Keratinocyte (primary cell): ENCODE data around the gene MYOM1. TPM values are rescaled to one million over a fixed set of nuclear protein-coding genes. Genes with fewer than 3 reads are reported as not detected.

Experiments used
- DNase-seq: peaks from one replicate; pipeline ENCODE4 v3.0.0-alpha.2; 2011; ENCODE audit warnings: low read depth, missing footprints, low spot score
- FAIRE-seq: peaks from 2 replicates; lab custom pipeline; 2011; peaks lifted over from hg19 to GRCh38; lab: Jason Lieb, UNC
- H2AFZ ChIP-seq: 2 replicates; pipeline ENCODE4 v1.6.0; 2012; ENCODE audit warnings: low read length, control low read depth, inconsistent platforms; ENCODE audit not compliant: control insufficient read depth
- H3K27ac ChIP-seq: 2 replicates; pipeline ENCODE4 v1.5.1; 2011; ENCODE audit warnings: low read length; ENCODE audit not compliant: control insufficient read depth, insufficient read depth
- H3K27me3 ChIP-seq: 3 replicates; pipeline ENCODE4 v1.6.0; 2011; ENCODE audit warnings: low read length; ENCODE audit not compliant: control insufficient read depth, insufficient read depth; ENCODE audit errors: extremely low read depth
- H3K36me3 ChIP-seq, 2 experiments: 2 replicates in 1 of 2; 3 replicates in 1 of 2; pipeline ENCODE4 v1.5.1; 2011; ENCODE audit warnings: low read length in 2 of 2, mild to moderate bottlenecking in 1 of 2; ENCODE audit not compliant: control insufficient read depth in 2 of 2, insufficient read depth in 2 of 2; ENCODE audit errors: extremely low read depth in 1 of 2
- H3K4me1 ChIP-seq: 3 replicates; pipeline ENCODE4 v1.5.1; 2011; ENCODE audit warnings: low read length; ENCODE audit not compliant: control insufficient read depth, insufficient read depth; ENCODE audit errors: extremely low read depth
- H3K4me2 ChIP-seq: 3 replicates; pipeline ENCODE4 v1.6.0; 2011; ENCODE audit warnings: low read depth, low read length; ENCODE audit not compliant: control insufficient read depth, insufficient read depth; ENCODE audit errors: extremely low read depth
- H3K4me3 ChIP-seq, 3 experiments: fragments of 200-600 bp in 1 of 3; sonication (generic) in 1 of 3; 2 replicates in 2 of 3; 3 replicates in 1 of 3; pipeline ENCODE4 v1.5.1; 2011 to 2016; ENCODE audit warnings: low read length in 3 of 3, mild to moderate bottlenecking in 3 of 3, control low read depth in 2 of 3, inconsistent platforms in 1 of 3, low read depth in 1 of 3, mixed read lengths in 1 of 3, mixed run types in 1 of 3, moderate library complexity in 1 of 3; ENCODE audit not compliant: control insufficient read depth in 2 of 3, insufficient read depth in 2 of 3; ENCODE audit errors: extremely low read depth in 1 of 3
- H3K79me2 ChIP-seq: 2 replicates; pipeline ENCODE4 v1.6.0; 2012; ENCODE audit warnings: low read length; ENCODE audit not compliant: control insufficient read depth, insufficient read depth
- H3K9ac ChIP-seq: 3 replicates; pipeline ENCODE4 v1.6.0; 2011; ENCODE audit warnings: low read length; ENCODE audit not compliant: control insufficient read depth, insufficient read depth; ENCODE audit errors: extremely low read depth
- H3K9me1 ChIP-seq: 3 replicates; pipeline ENCODE4 v1.6.0; 2011; ENCODE audit warnings: low read length; ENCODE audit not compliant: control insufficient read depth, insufficient read depth; ENCODE audit errors: extremely low read depth
- H3K9me3 ChIP-seq: 2 replicates; pipeline ENCODE4 v1.5.1; 2012; ENCODE audit warnings: low read depth, low read length; ENCODE audit not compliant: control insufficient read depth
- H4K20me1 ChIP-seq: 3 replicates; pipeline ENCODE4 v1.6.0; 2011; ENCODE audit warnings: low read length; ENCODE audit not compliant: control insufficient read depth, insufficient read depth; ENCODE audit errors: extremely low read depth
- EZH2 ChIP-seq: IDR thresholded peaks from one replicate; pipeline ENCODE4 v1.6.1; 2012; ENCODE audit warnings: inconsistent platforms, mild to moderate bottlenecking, low read length, moderate library complexity
- dilution Hi-C: fragments of 300-500 bp; cut with MboI; formaldehyde crosslinking; loops from one replicate; pipeline ENCODE4 v1.7.0; 2020; ENCODE audit warnings: low sequenced_read_pairs; ENCODE audit not compliant: extremely low pct_ligation_motif_present
- polyA plus RNA-seq, 5 experiments: library from polyadenylated mRNA; depleted of rRNA in 3 of 5; stranded (reverse) in 3 of 5; stranded (forward) in 1 of 5; unstranded in 1 of 5; fragments of >200 nt; gene quantifications; 1 replicate in 1 of 5; 2 replicates in 3 of 5; 3 replicates in 1 of 5; pipeline versions ENCODE4 v1.2.1 to v1.2.3, GENCODE V29; 2011 to 2012; ENCODE audit warnings: missing spikeins in 2 of 5, low read depth in 1 of 5, low replicate concordance in 1 of 5
- TF ChIP-seq, protein P1 (sequence below), 3 experiments: IDR thresholded peaks in 1 of 3; conservative IDR thresholded peaks in 1 of 3; optimal IDR thresholded peaks in 1 of 3; 2 replicates in 2 of 3; 3 replicates in 1 of 3; pipeline versions ENCODE3 to v1.5.1; 2011; ENCODE audit warnings: low read length in 3 of 3, mild to moderate bottlenecking in 3 of 3, moderate library complexity in 2 of 3, control low read depth in 1 of 3, inconsistent platforms in 1 of 3; ENCODE audit not compliant: insufficient read depth in 2 of 3; ENCODE audit errors: extremely low read depth in 1 of 3

The MYOM1 gene
- polyA plus RNA-seq, 1 donor (not counting 4 experiments of a cell fraction or from before 2014, with no cell fraction given) = 0.03 TPM

GRCh38 chr18:3157606-3158005, 62.2 kb downstream of the MYOM1 start:
- TF ChIP-seq, protein P1, sequence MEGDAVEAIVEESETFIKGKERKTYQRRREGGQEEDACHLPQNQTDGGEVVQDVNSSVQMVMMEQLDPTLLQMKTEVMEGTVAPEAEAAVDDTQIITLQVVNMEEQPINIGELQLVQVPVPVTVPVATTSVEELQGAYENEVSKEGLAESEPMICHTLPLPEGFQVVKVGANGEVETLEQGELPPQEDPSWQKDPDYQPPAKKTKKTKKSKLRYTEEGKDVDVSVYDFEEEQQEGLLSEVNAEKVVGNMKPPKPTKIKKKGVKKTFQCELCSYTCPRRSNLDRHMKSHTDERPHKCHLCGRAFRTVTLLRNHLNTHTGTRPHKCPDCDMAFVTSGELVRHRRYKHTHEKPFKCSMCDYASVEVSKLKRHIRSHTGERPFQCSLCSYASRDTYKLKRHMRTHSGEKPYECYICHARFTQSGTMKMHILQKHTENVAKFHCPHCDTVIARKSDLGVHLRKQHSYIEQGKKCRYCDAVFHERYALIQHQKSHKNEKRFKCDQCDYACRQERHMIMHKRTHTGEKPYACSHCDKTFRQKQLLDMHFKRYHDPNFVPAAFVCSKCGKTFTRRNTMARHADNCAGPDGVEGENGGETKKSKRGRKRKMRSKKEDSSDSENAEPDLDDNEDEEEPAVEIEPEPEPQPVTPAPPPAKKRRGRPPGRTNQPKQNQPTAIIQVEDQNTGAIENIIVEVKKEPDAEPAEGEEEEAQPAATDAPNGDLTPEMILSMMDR (optimal IDR thresholded peaks at IDR 0.05 in 1 of 3, IDR thresholded peaks at IDR 0.05 in 1 of 3, conservative IDR thresholded peaks at IDR 0.05 in 1 of 3; ENCODE audit: extremely low read depth in 1 of 3, insufficient read depth in 2 of 3, low read length in 3 of 3) = no peak
- TF ChIP-seq EZH2 = no peak
- H4K20me1 ChIP-seq = no peaks in the 10 kb centered on the region
- DNase-seq (no peak), FAIRE-seq (no peak)
- H3K79me2 ChIP-seq = no peaks in the 10 kb centered on the region
- no peak overlapping the region for H3K4me2 ChIP-seq
- H2AFZ ChIP-seq = no peak overlapping the region
- H3K4me3 ChIP-seq = no peak overlapping the region
- H3K27ac ChIP-seq = no peak overlapping the region
- H3K9me3 ChIP-seq = no peaks in the 10 kb centered on the region
- H3K9ac ChIP-seq = no peak overlapping the region
- H3K9me1 ChIP-seq = no peaks in the 10 kb centered on the region
- dilution Hi-C loops = no loop called here
- no peaks in the 10 kb centered on the region for H3K4me1 ChIP-seq
- H3K36me3 ChIP-seq = no peaks in the 10 kb centered on the region
- H3K27me3 ChIP-seq = no peaks in the 10 kb centered on the region

GRCh38 chr18:3157086-3157485, 62.7 kb downstream of the MYOM1 start:
- TF ChIP-seq EZH2 = no peak
- TF ChIP-seq, protein P1 (optimal IDR thresholded peaks at IDR 0.05 in 1 of 3, IDR thresholded peaks at IDR 0.05 in 1 of 3, conservative IDR thresholded peaks at IDR 0.05 in 1 of 3; ENCODE audit: extremely low read depth in 1 of 3, insufficient read depth in 2 of 3, low read length in 3 of 3) = no peak
- no peak overlapping the region for H2AFZ ChIP-seq
- DNase-seq = no peak
- no peak for FAIRE-seq
- H3K79me2 ChIP-seq = no peaks in the 10 kb centered on the region
- no peaks in the 10 kb centered on the region for H3K4me1 ChIP-seq
- no peaks in the 10 kb centered on the region for H4K20me1 ChIP-seq
- no peak overlapping the region for H3K4me2 ChIP-seq
- H3K36me3 ChIP-seq = no peaks in the 10 kb centered on the region
- H3K27ac ChIP-seq = no peak overlapping the region
- no peak overlapping the region for H3K9ac ChIP-seq
- no peak overlapping the region for H3K4me3 ChIP-seq
- dilution Hi-C loops = no loop called here
- H3K27me3 ChIP-seq = no peaks in the 10 kb centered on the region
- H3K9me1 ChIP-seq = no peaks in the 10 kb centered on the region
- H3K9me3 ChIP-seq = no peaks in the 10 kb centered on the region
